ENCODE data around the gene EPC1. TPM values are rescaled to one million over a fixed set of nuclear protein-coding genes. Genes with fewer than 3 reads are reported as not detected.

EPC1 gene
- total RNA-seq, 1 donor from 2014 or later, result 82.8 TPM

- no peak for DNase-seq
- Mint-ChIP-seq H3K4me3 (no peak overlapping the region), H3K27ac (no peak overlapping the region), H3K9me3 (no peaks in the 10 kb centered on the region), H3K27me3 (no peaks in the 10 kb centered on the region), H3K36me3 (ENCODE audit: low read depth) (peaks cover 11% of the 10 kb centered on the region), H3K4me1 (peaks cover 27% of the 10 kb centered on the region)
- POLR2A ChIA-PET, result interaction anchor here (1.3 kb wide), 2 partner anchors 28 to 30 kb away, joined by 3 read pairs; partner anchors contain the start of gene EPC1
- CTCF ChIA-PET, result interaction anchor here (1.3 kb wide), 1 partner anchor 119 kb away, joined by 3 read pairs; no protein-coding TSS in a partner anchor
- TF ChIP-seq, protein P1, sequence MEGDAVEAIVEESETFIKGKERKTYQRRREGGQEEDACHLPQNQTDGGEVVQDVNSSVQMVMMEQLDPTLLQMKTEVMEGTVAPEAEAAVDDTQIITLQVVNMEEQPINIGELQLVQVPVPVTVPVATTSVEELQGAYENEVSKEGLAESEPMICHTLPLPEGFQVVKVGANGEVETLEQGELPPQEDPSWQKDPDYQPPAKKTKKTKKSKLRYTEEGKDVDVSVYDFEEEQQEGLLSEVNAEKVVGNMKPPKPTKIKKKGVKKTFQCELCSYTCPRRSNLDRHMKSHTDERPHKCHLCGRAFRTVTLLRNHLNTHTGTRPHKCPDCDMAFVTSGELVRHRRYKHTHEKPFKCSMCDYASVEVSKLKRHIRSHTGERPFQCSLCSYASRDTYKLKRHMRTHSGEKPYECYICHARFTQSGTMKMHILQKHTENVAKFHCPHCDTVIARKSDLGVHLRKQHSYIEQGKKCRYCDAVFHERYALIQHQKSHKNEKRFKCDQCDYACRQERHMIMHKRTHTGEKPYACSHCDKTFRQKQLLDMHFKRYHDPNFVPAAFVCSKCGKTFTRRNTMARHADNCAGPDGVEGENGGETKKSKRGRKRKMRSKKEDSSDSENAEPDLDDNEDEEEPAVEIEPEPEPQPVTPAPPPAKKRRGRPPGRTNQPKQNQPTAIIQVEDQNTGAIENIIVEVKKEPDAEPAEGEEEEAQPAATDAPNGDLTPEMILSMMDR (IDR thresholded peaks at IDR 0.05), result no peak
- ATAC-seq (ENCODE audit: low read depth), result no peak
- intact Hi-C loops (cut with micrococcal nuclease), result loop anchor here (5.0 to 10.0 kb wide), 4 partner anchors 582 to 1943 kb away; partner anchors contain the start of genes ITGB1, MAP3K8 and ZEB1
Measured at GRCh38 chr10:32375631-32376030, 28.7 kb upstream of the EPC1 start.

DNA sequence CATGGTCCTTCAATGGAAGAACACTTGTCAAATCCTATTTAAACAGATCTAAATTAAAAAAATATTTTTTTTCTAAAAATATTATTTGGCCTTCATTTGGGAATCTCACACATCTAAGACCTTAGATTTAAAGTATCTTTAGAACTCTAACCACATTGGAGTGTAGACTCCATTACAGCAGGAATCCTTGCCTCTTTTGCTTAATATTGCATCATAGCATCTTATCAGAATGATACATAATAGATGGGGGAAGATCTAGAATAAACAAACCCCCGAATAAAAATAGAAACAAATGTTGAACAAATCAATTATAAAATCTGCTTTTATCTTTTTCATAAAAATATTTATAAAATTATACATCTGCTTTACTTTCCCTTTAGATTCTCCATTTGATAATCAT is 27.6 kb upstream of the EPC1 start:
- peaks cover 13% of the 10 kb centered on the region for H3K36me3 Mint-ChIP-seq (ENCODE audit: low read depth)
- no peak for DNase-seq
- POLR2A ChIA-PET, result no interaction called here
- H3K27ac Mint-ChIP-seq, result no peak overlapping the region
- no peaks in the 10 kb centered on the region for H3K9me3 Mint-ChIP-seq
- CTCF ChIA-PET, result no interaction called here
- no peak overlapping the region for H3K4me3 Mint-ChIP-seq
- TF ChIP-seq, protein P1 (IDR thresholded peaks at IDR 0.05), result no peak
- H3K4me1 Mint-ChIP-seq, result peaks cover 27% of the 10 kb centered on the region
- intact Hi-C loops (cut with micrococcal nuclease), result loop anchor here (5.0 to 10.0 kb wide), 4 partner anchors 583 to 1942 kb away; partner anchors contain the start of genes ITGB1, MAP3K8 and ZEB1
- no peaks in the 10 kb centered on the region for H3K27me3 Mint-ChIP-seq
- no peak for ATAC-seq (ENCODE audit: low read depth)

DNA sequence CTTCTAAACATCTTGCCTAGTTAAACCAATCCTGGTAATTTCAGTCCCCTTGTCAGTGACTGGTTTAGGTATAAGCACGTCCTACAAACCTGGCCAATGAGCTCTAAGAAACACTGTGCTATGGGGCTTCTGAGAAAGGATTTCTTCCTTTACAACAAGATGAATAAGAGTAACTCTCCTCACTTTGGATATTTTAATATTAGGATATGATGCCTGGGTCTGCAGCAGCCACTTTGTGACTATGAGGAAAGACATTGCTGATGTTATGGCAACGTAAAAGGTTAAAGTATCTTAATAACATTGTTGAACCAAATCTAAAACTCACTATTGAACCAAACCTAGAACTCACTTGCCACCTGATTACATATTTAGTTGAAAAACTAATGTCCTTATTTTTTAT is 26.5 kb upstream of the EPC1 start:
- no peaks in the 10 kb centered on the region for H3K27me3 Mint-ChIP-seq
- H3K4me3 Mint-ChIP-seq, result no peak overlapping the region
- no peaks in the 10 kb centered on the region for H3K9me3 Mint-ChIP-seq
- ChIA-PET POLR2A (interaction anchor here (0.6 to 0.8 kb wide), 2 partner anchors 27 to 445 kb away, joined by 3 read pairs; partner anchors contain the start of gene ARHGAP12), CTCF (interaction anchor here (1.3 kb wide), 1 partner anchor 25 kb away, joined by 3 read pairs; no protein-coding TSS in a partner anchor)
- TF ChIP-seq, protein P1 (IDR thresholded peaks at IDR 0.05), result no peak
- H3K36me3 Mint-ChIP-seq (ENCODE audit: low read depth), result peaks cover 13% of the 10 kb centered on the region
- DNase-seq (no peak), ATAC-seq (ENCODE audit: low read depth) (no peak)
- intact Hi-C loops (cut with micrococcal nuclease), result loop anchor here (10.0 kb wide), 1 partner anchor 1059 kb away; the partner anchor contains the start of gene ZEB1
- H3K27ac Mint-ChIP-seq, result no peak overlapping the region
- H3K4me1 Mint-ChIP-seq, result peaks cover 27% of the 10 kb centered on the region

- intact Hi-C loops (cut with micrococcal nuclease), result loop anchor here (10.0 kb wide), 1 partner anchor 1058 kb away; the partner anchor contains the start of gene ZEB1
- H3K27ac Mint-ChIP-seq, result no peak overlapping the region
- peaks cover 30% of the 10 kb centered on the region for H3K4me1 Mint-ChIP-seq
- H3K4me3 Mint-ChIP-seq, result no peak overlapping the region
- CTCF ChIA-PET, result interaction anchor here (1.3 kb wide), 1 partner anchor 24 kb away, joined by 3 read pairs; no protein-coding TSS in a partner anchor
- no peaks in the 10 kb centered on the region for H3K9me3 Mint-ChIP-seq
- peaks cover 13% of the 10 kb centered on the region for H3K36me3 Mint-ChIP-seq (ENCODE audit: low read depth)
- ATAC-seq (ENCODE audit: low read depth), result no peak
- POLR2A ChIA-PET, result interaction anchor here (0.8 kb wide), 1 partner anchor 27 kb away, joined by 3 read pairs; no protein-coding TSS in a partner anchor
- TF ChIP-seq, protein P1 (IDR thresholded peaks at IDR 0.05), result no peak
- DNase-seq, result no peak
- H3K27me3 Mint-ChIP-seq, result no peaks in the 10 kb centered on the region
Measured at GRCh38 chr10:32373031-32373430, 26.1 kb upstream of the EPC1 start.

GRCh38 chr10:32372000-32372875 is 25.3 kb upstream of the EPC1 start:
- H3K4me1 Mint-ChIP-seq, result peaks cover 35% of the 10 kb centered on the region

More at GRCh38 chr10:32372000-32372875, 25.3 kb upstream of the EPC1 start:
- CTCF ChIA-PET, result interaction anchor here (1.3 kb wide), 1 partner anchor 24 kb away, joined by 3 read pairs; no protein-coding TSS in a partner anchor
- TF ChIP-seq, protein P1 (IDR thresholded peaks at IDR 0.05), result no peak
- ATAC-seq (ENCODE audit: low read depth) (no peak), DNase-seq (no peak)
- H3K4me3 Mint-ChIP-seq, result no peak overlapping the region
- POLR2A ChIA-PET, result no interaction called here
- intact Hi-C loops (cut with micrococcal nuclease), result loop anchor here (10.0 kb wide), 1 partner anchor 1057 kb away; the partner anchor contains the start of gene ZEB1
- no peaks in the 10 kb centered on the region for H3K9me3 Mint-ChIP-seq
- H3K36me3 Mint-ChIP-seq (ENCODE audit: low read depth), result peaks cover 13% of the 10 kb centered on the region
- no peak overlapping the region for H3K27ac Mint-ChIP-seq
- no peaks in the 10 kb centered on the region for H3K27me3 Mint-ChIP-seq

Data from activated B cell treated with CpG ODN at 0.5 μM for 24 hours (primary cell).